H1 (cell line): ENCODE results near the gene NHS. TPM values are rescaled to one million over a fixed set of nuclear protein-coding genes. Genes with fewer than 3 reads are reported as not detected.

Source experiments
- CBX8 ChIP-seq: fragments of 300-800, 300-1000 bp; sonication (generic); IDR thresholded peaks from 2 replicates; pipeline ENCODE4 v1.7.1; 2016; ENCODE audit warnings: low read depth, low read length, borderline replicate concordance
- CTCF ChIP-seq, 3 experiments: IDR thresholded peaks; 1 replicate in 2 of 3; 2 replicates in 1 of 3; pipeline versions ENCODE4 v1.5.1 to v1.6.1; 2011; ENCODE audit warnings: low read length in 3 of 3, mild to moderate bottlenecking in 3 of 3, inconsistent platforms in 2 of 3, low read depth in 1 of 3, moderate library complexity in 1 of 3; ENCODE audit not compliant: insufficient read depth in 1 of 3; ENCODE audit errors: control extremely low read depth in 1 of 3
- SRF ChIP-seq: IDR thresholded peaks from 2 replicates; pipeline ENCODE4 v1.6.1; 2011; ENCODE audit warnings: mild to moderate bottlenecking, low read depth, low read length, moderate library complexity
- TBP ChIP-seq: IDR thresholded peaks from 2 replicates; pipeline ENCODE4 v1.6.1; 2011; ENCODE audit warnings: low read depth, low read length, improper control_type of control experiment
- polyA plus RNA-seq, 7 experiments: library from polyadenylated mRNA; depleted of rRNA in 3 of 7; stranded (reverse) in 5 of 7; unstranded in 2 of 7; fragments of >200 nt in 5 of 7; fragments of 200-250 nt in 2 of 7; gene quantifications; 1 replicate in 5 of 7; 2 replicates in 1 of 7; 4 replicates in 1 of 7; pipeline versions ENCODE4 v1.2.1 to v1.2.3, GENCODE V29; 2011 to 2013; ENCODE audit warnings: missing spikeins in 2 of 7, mixed read lengths in 2 of 7
- total RNA-seq: library from RNA; stranded (reverse); fragmentation: NEBNext Ultra II Directional; extraction: Animal tissue kit (Norgen Biotek cat#: 25700); gene quantifications from 2 replicates; pipeline ENCODE4 v1.2.1, GENCODE V29; 2021

The NHS gene
- total and polyA plus RNA-seq, 2 of the 8 experiments (the other 6 are each of a cell fraction or from before 2014, with no cell fraction given), result 2.2 to 6.7 TPM

GRCh38 chrX:17767734-17768133 is 392.7 kb downstream of the NHS start (continued):
- TF ChIP-seq CTCF (IDR thresholded peaks at IDR 0.05; ENCODE audit: control extremely low read depth in 1 of 3, insufficient read depth in 1 of 3, low read depth in 1 of 3, low read length in 3 of 3) (no peak), TBP (no peak), SRF (no peak), CBX8 (no peak)
